OCI-LY7 (cell line): ENCODE results near the gene RUVBL2. TPM values are rescaled to one million over a fixed set of nuclear protein-coding genes. Genes with fewer than 3 reads are reported as not detected.
A peak's percentile ranks its signal among the peaks of the same experiment; 100 is the strongest.

Source experiments
- BruUV-seq: library from RNA; stranded (reverse); fragments of 400-500 nt; replicated peaks from 2 replicates; lab custom pipeline; 2021; lab: Mats Ljungman, UMichigan
- CTCF ChIA-PET: fragments of 300-600 bp; sonication (Branson Sonifier 250); formaldehyde crosslinking; loops from one replicate; lab custom pipeline; 2022; ENCODE audit warnings: antibody characterized with exemption; ENCODE audit not compliant: unreplicated experiment; lab: Charles Lee
- POLR2A ChIA-PET: fragments of 300-600 bp; sonication (Branson Sonifier 250); formaldehyde crosslinking; loops from one replicate; lab custom pipeline; 2022; ENCODE audit warnings: antibody characterized with exemption; lab: Charles Lee
- DNase-seq: peaks from one replicate; pipeline ENCODE4 v3.0.0-alpha.2; 2015; ENCODE audit warnings: low spot score
- H2AFZ ChIP-seq: fragments of 200-600 bp; sonication (generic), shearing (Covaris generic); 2 replicates; pipeline ENCODE4 v1.6.1; 2014; ENCODE audit warnings: mild to moderate bottlenecking, antibody characterized with exemption, low read length, moderate library complexity
- H3K27ac ChIP-seq: fragments of 200-600 bp; sonication (generic); 2 replicates; pipeline ENCODE4 v1.5.1; 2014; ENCODE audit warnings: mixed run types, low read depth, mild to moderate bottlenecking, moderate library complexity, low read length, inconsistent platforms; ENCODE audit not compliant: poor library complexity, severe bottlenecking
- H3K36me3 ChIP-seq: fragments of 200-600 bp; sonication (generic); 2 replicates; pipeline ENCODE4 v1.6.1; 2014; ENCODE audit warnings: mild to moderate bottlenecking, antibody characterized with exemption, low read length, moderate library complexity, mixed read lengths; ENCODE audit not compliant: insufficient read depth
- H3K4me1 ChIP-seq: fragments of 200-600 bp; sonication (generic); 2 replicates; pipeline ENCODE4 v1.5.1; 2014; ENCODE audit warnings: mild to moderate bottlenecking, low read length; ENCODE audit not compliant: insufficient read depth, poor library complexity, severe bottlenecking
- H3K4me2 ChIP-seq: fragments of 200-600 bp; sonication (generic); 2 replicates; pipeline ENCODE4 v1.6.1; 2014; ENCODE audit warnings: mild to moderate bottlenecking, low read length
- H3K4me3 ChIP-seq: fragments of 200-600 bp; sonication (generic); 2 replicates; pipeline ENCODE4 v1.5.1; 2014; ENCODE audit warnings: mild to moderate bottlenecking, low read depth, low read length; ENCODE audit not compliant: poor library complexity, severe bottlenecking
- H3K79me2 ChIP-seq: fragments of 200-600 bp; sonication (generic); 2 replicates; pipeline ENCODE4 v1.6.1; 2016; ENCODE audit warnings: low read depth, mild to moderate bottlenecking, low read length, moderate library complexity, mixed read lengths; ENCODE audit not compliant: insufficient read depth
- H3K9me2 ChIP-seq: fragments of 200-600 bp; sonication (generic); 2 replicates; pipeline ENCODE4 v1.6.1; 2016; ENCODE audit warnings: mild to moderate bottlenecking, low read length, mixed read lengths; ENCODE audit not compliant: insufficient read depth
- H3K9me3 ChIP-seq: fragments of 200-600 bp; sonication (generic); 2 replicates; pipeline ENCODE4 v1.6.1; 2014; ENCODE audit warnings: mild to moderate bottlenecking, mixed run types, low read length, mixed read lengths
- H4K20me1 ChIP-seq: fragments of 200-600 bp; sonication (generic); 2 replicates; pipeline ENCODE4 v1.6.1; 2014; ENCODE audit warnings: mild to moderate bottlenecking, antibody characterized with exemption, low read length, moderate library complexity, mixed read lengths; ENCODE audit not compliant: insufficient read depth
- CTCF ChIP-seq: fragments of 200-600 bp; sonication (generic); conservative IDR thresholded peaks from 2 replicates; pipeline ENCODE4 v1.5.1; 2014; ENCODE audit warnings: mild to moderate bottlenecking, antibody characterized with exemption, low read length, moderate library complexity, mixed read lengths
- EZH2phosphoT487 ChIP-seq: fragments of 200-600 bp; sonication (generic); IDR thresholded peaks from 2 replicates; pipeline ENCODE4 v1.6.1; 2018; ENCODE audit warnings: low read depth, borderline replicate concordance, mild to moderate bottlenecking, mixed run types, antibody characterized with exemption, low read length, moderate library complexity, mixed read lengths
- intact Hi-C: fragments of 100-400 bp; cut with micrococcal nuclease; formaldehyde crosslinking; loops from one replicate; pipeline ENCODE4 v1.10.0; 2022; ENCODE audit not compliant: unreplicated experiment
- total RNA-seq, 2 experiments: library from RNA; depleted of rRNA in 1 of 2; stranded (reverse); fragments of >200 nt in 1 of 2; shearing (Covaris generic) in 1 of 2; gene quantifications; 2 replicates each; pipeline ENCODE4 v1.2.3, GENCODE V29; 2014 to 2022

RUVBL2 gene
- total RNA-seq, 2 experiments from 2014 or later = 125 to 265 TPM

- no peak overlapping the region for H2AFZ ChIP-seq
- peak overlapping the region; percentile 94 for H3K4me2 ChIP-seq
- DNase-seq = no peak
- ChIA-PET POLR2A (interaction anchor here (0.6 kb wide), 1 partner anchor 78 kb away, joined by 10 read pairs; no protein-coding TSS in a partner anchor), CTCF (interaction anchor here (1.2 kb wide), 1 partner anchor 75 kb away, joined by 5 read pairs; no protein-coding TSS in a partner anchor)
- H3K4me1 ChIP-seq = peaks cover 35% of the 10 kb centered on the region
- no peak for TF ChIP-seq EZH2phosphoT487
- no peak for TF ChIP-seq CTCF
- no peaks in the 10 kb centered on the region for H4K20me1 ChIP-seq
- H3K36me3 ChIP-seq = peaks cover 17% of the 10 kb centered on the region
- no peak overlapping the region for H3K4me3 ChIP-seq
- no peaks in the 10 kb centered on the region for H3K9me2 ChIP-seq
- H3K9me3 ChIP-seq = no peaks in the 10 kb centered on the region
- BruUV-seq = no TSS peak
- H3K79me2 ChIP-seq = peaks cover 14% of the 10 kb centered on the region; the same call in 1 of the 2 replicates
- intact Hi-C loops = no loop called here
- H3K27ac ChIP-seq = peak overlapping the region; percentile 54
These were observed 32.0 kb upstream of the RUVBL2 start for GRCh38 chr19:48961673-48962028.

GRCh38 chr19:48962029-48962848 lies 31.4 kb upstream of the RUVBL2 start:
- no TSS peak for BruUV-seq
- H3K4me3 ChIP-seq = peak overlapping the region; percentile 73
- intact Hi-C loops = no loop called here
- H3K9me3 ChIP-seq = no peaks in the 10 kb centered on the region
- H3K4me2 ChIP-seq = peak overlapping the region; percentile 94
- no peak overlapping the region for H2AFZ ChIP-seq
- peaks cover 17% of the 10 kb centered on the region; the same call in 1 of the 2 replicates for H3K79me2 ChIP-seq
- peak; percentile 83 for DNase-seq
- peaks cover 23% of the 10 kb centered on the region for H3K36me3 ChIP-seq
- H3K4me1 ChIP-seq = peaks cover 41% of the 10 kb centered on the region
- TF ChIP-seq CTCF = no peak
- TF ChIP-seq EZH2phosphoT487 = no peak
- CTCF ChIA-PET = interaction anchor here (0.5 to 1.2 kb wide), 4 partner anchors 11 to 101 kb away, joined by 4 to 5 read pairs (median 5); partner anchors contain the start of gene RUVBL2
- H3K27ac ChIP-seq = peak overlapping the region; percentile 54
- no peaks in the 10 kb centered on the region for H3K9me2 ChIP-seq
- POLR2A ChIA-PET = interaction anchor here (0.6 kb wide), 1 partner anchor 69 kb away, joined by 3 read pairs; no protein-coding TSS in a partner anchor
- no peaks in the 10 kb centered on the region for H4K20me1 ChIP-seq

- POLR2A ChIA-PET = interaction anchor here (0.6 kb wide), 1 partner anchor 70 kb away, joined by 3 read pairs; no protein-coding TSS in a partner anchor
- Histone ChIP-seq H3K9me2 (no peaks in the 10 kb centered on the region), H3K4me2 (peak overlapping the region; percentile 94)
These were observed 30.9 kb upstream of the RUVBL2 start for GRCh38 chr19:48962849-48963165.

More at GRCh38 chr19:48962849-48963165, 30.9 kb upstream of the RUVBL2 start:
- no TSS peak for BruUV-seq
- peaks cover 17% of the 10 kb centered on the region; the same call in 1 of the 2 replicates for H3K79me2 ChIP-seq
- H4K20me1 ChIP-seq = no peaks in the 10 kb centered on the region
- DNase-seq = no peak
- H3K27ac ChIP-seq = peak overlapping the region; percentile 54
- CTCF ChIA-PET = interaction anchor here (0.5 to 1.2 kb wide), 2 partner anchors 31 to 77 kb away, joined by 4 to 5 read pairs; partner anchors contain the start of gene RUVBL2
- H3K4me3 ChIP-seq = peak overlapping the region; percentile 73
- peaks cover 46% of the 10 kb centered on the region for H3K4me1 ChIP-seq
- intact Hi-C loops = no loop called here
- H3K9me3 ChIP-seq = no peaks in the 10 kb centered on the region
- no peak for TF ChIP-seq EZH2phosphoT487
- TF ChIP-seq CTCF = no peak
- H3K36me3 ChIP-seq = peaks cover 26% of the 10 kb centered on the region
- H2AFZ ChIP-seq = no peak overlapping the region
